Right cardiac atrium (tissue), 5 donors: ENCODE data around the gene METTL5. TPM values are rescaled to one million over a fixed set of nuclear protein-coding genes. Genes with fewer than 3 reads are reported as not detected.
"Not testable (repeated sequence)": the region's sequence is repeated elsewhere in the genome, so short reads cannot be mapped to it uniquely, and the experiment has no call there.

Experiments
- ATAC-seq, 2 donors: fragments of 200-7000 bp; cut with Tn5 transposase; one replicate each; pipeline versions ENCODE4 v1.8.0 to v1.9.1; 2020; ENCODE audit warnings: moderate library complexity in 2 of 2, mild to moderate bottlenecking in 1 of 2
- DNase-seq, 3 donors: peaks; one replicate each; pipeline ENCODE4 v3.0.0-alpha.2; 2020
- H3K27ac ChIP-seq: one replicate; pipeline ENCODE4 v1.5.1; 2013; ENCODE audit warnings: mild to moderate bottlenecking, low read length, control low read depth, moderate library complexity
- H3K27me3 ChIP-seq: one replicate; pipeline ENCODE4 v1.6.1; 2013; ENCODE audit not compliant: control insufficient read depth, insufficient read depth
- H3K4me1 ChIP-seq: one replicate; pipeline ENCODE4 v1.6.1; 2013; ENCODE audit warnings: low read length; ENCODE audit not compliant: control insufficient read depth, insufficient read depth
- H3K4me3 ChIP-seq: one replicate; pipeline ENCODE4 v1.5.1; 2013; ENCODE audit warnings: low read length, control low read depth
- H3K9me3 ChIP-seq: one replicate; pipeline ENCODE4 v1.6.1; 2013; ENCODE audit warnings: low read length; ENCODE audit not compliant: control insufficient read depth
- WGBS: extraction: QIAGEN DNeasy Blood & Tissue Kit; methylation state at CpG from one replicate; pipeline ENCODE4 v1.1.7; 2013; 5-methylcytosine and 5-hydroxymethylcytosine counted together
- intact Hi-C, 4 donors: fragments of 100-400 bp; cut with DNase I; formaldehyde crosslinking; loops; one replicate each; pipeline versions ENCODE4 v1.11.0 to v1.14.0; 2022 to 2023
- polyA plus RNA-seq: library from polyadenylated mRNA; stranded (reverse); fragments of 200-250 nt; gene quantifications from one replicate; pipeline ENCODE4 v1.2.3, GENCODE V29; 2013
- total RNA-seq, 4 donors: library from RNA; stranded (reverse); fragmentation: NEBNext Ultra II Directional; extraction: Animal tissue kit (Norgen Biotek cat#: 25700); gene quantifications; one replicate each; pipeline ENCODE4 v1.2.1, GENCODE V29; 2021
- donor health status: healthy with polysubstance abuse.
- donor health status: DM: no; HTN: yes; CAD: no.
- donor health status: DM: no; HTN: no; CAD: no.
- donor health status: DM: no; HTN: yes; CAD: no; lungs with severe emphysema.
- donor health status: DM: yes; HTN: yes; CAD: no.

Gene METTL5
- total and polyA plus RNA-seq, 5 donors = 51.3 to 94.1 (median 60.8) TPM

DNA sequence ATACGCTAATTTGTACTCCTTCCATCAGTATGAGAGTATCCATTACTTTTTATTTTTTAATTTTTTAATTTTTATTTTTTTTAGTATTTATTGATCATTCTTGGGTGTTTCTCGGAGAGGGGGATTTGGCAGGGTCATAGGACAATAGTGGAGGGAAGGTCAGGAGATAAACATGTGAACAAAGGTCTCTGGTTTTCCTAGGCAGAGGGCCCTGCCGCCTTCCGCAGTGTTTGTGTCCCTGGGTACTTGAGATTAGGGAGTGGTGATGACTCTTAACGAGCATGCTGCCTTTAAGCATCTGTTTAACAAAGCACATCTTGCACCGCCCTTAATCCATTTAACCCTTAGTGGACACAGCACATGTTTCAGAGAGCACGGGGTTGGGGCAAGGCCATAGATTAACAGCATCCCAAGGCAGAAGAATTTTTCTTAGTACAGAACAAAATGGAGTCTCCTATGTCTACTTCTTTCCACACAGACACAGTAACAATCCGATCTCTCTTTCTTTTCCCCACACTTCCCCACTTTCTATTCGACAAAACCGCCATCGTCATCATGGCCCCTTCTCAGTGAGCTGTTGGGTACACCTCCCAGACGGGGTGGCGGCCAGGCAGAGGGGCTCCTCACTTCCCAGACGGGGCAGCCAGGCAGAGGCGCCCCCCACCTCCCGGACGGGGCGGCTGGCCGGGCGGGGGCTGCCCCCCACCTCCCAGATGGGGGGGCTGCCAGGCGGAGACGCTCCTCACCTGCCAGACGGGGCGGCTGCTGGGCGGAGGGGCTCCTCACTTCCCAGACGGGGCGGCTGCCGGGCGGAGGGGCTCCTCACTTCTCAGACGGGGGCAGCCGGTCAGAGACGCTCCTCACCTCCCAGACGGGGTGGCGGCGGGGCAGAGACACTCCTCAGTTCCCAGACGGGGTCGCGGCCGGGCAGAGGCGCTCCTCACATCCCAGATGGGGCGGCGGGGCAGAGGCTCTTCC, 30.9 kb upstream of the METTL5 start:
- H3K27ac ChIP-seq, H3K4me1 ChIP-seq, H3K4me3 ChIP-seq, intact Hi-C loops, ATAC-seq, H3K9me3 ChIP-seq, H3K27me3 ChIP-seq: not testable (repeated sequence)
- 90% methylated on average over 35 of the region's 42 CpGs for WGBS
- peak in 2 of 3 donors; percentile 40 to 64 for DNase-seq

DNA sequence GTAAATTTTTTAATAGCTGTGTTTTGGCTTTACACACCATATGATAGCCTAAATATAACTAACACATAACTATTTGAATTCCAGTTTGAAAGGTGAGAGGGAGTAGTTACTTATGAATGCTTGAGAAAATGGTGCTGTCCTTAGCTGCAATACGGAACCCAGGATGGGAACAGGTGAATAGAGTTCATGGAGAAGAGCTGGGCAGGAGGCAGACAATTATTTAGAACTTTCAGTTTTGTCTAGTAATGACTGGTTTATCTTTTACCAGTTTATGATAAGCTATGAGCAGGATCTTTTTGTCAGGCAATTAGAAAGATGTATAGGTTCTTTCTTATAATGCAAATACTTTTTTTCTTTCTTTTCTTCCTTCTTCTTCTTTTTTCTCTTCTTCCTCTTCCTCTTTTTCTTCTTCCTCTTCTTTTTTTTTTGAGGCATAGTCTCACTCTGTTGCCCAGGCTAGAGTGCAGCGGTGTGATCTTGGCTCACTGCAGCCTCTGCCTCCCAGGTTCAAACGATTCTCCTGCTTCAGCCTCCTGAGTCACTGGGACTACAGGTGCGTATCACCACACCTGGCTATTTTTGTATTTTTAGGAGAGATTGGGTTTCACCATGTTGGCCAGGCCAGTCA, 28.4 kb upstream of the METTL5 start:
- no peak for DNase-seq
- WGBS = 80% methylated on average over 4 of the region's 4 CpGs
- Histone ChIP-seq H3K27me3 (no peaks in the 10 kb centered on the region), H3K27ac (peak overlapping the region; percentile 19), H3K4me3 (no peak overlapping the region), H3K9me3 (no peaks in the 10 kb centered on the region), H3K4me1 (peaks cover 5% of the 10 kb centered on the region)
- intact Hi-C loops = no loop called here
- ATAC-seq = no peak

DNA sequence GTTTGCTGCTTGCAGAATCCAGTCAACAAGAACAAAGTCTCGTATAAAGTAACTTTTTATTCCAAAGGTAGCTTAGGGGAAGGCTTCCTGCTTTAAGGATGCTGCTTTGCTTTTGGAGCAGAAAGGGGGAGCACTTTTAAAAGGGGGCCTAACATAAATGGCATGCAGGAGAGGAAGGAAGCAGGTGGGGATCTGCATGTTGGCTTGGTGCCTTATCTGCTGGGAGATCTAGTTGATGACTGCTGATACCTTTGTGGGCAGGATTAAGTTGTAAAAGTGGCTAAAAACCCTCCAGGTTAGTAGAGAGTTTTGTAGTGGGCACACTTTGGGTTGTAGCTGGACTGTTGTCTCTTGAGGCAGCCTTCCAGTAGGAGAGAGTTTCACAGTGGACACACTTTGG, 25.0 kb upstream of the METTL5 start:
- ATAC-seq (no peak), DNase-seq (no peak)
- 89% methylated on average over 1 of the region's 1 CpG for WGBS
- no peak overlapping the region for H3K4me3 ChIP-seq
- no peak overlapping the region for H3K27ac ChIP-seq
- no peaks in the 10 kb centered on the region for H3K9me3 ChIP-seq
- intact Hi-C loops = no loop called here
- H3K4me1 ChIP-seq = peaks cover 7% of the 10 kb centered on the region
- no peaks in the 10 kb centered on the region for H3K27me3 ChIP-seq

DNA sequence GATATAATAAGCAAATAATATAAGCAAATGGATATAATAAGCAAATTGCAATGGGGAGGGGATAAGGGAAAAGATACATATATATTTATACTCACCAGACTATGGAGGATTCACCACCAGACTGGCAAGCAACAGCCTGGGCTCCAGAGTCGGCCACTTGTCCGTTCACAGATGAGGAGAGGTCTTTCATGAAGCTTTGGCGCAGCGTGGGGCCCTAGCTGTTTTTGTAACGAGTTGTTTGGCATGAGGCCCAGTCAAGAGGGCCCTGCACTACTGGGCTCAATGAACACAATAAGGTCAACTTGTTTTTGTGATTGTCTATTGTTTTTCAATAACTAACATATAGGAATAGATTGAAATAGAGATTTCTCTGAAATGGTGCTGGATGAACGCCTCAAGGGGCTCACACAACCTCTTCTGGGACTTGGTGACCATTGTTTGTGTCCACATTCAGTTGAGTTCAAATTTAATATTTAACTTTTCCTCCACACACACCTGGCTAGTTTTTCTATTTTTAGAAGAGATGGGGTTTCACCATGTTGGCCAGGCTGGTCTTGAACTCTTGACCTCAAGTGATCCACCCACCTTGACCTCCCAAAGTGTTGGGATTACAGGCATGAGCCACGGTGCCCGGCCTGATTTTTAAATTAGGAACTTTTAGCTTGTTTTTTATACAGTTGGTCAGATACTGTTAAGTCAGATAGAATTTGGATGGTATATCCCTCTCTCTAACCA, 24.4 kb upstream of the METTL5 start:
- DNase-seq = peak in 1 of 3 donors; percentile 45
- H3K4me3 ChIP-seq = not testable (repeated sequence)

DNA sequence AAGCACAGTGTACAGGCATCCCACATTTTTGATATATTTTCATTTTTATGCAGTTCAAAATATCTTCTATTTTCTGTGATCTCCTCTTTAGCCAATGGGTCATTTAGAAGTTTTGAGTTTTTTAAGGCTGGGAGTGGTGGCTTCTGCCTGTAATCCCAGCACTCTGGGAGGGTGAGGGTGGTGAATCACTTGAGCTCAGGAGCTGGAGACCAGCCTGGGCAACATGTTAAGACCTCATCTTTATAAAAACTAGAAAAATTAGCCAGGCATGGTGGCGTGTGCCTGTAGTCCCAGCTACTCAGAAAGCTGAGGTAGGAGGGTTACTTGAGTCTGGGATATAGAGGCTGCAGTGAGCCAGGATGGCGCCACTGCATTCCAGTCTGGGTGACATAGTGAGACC, 20.3 kb upstream of the METTL5 start:
- intact Hi-C loops = no loop called here
- ATAC-seq = no peak
- DNase-seq = no peak
- Histone ChIP-seq H3K27ac (no peak overlapping the region), H3K9me3 (no peaks in the 10 kb centered on the region), H3K4me3 (no peak overlapping the region), H3K4me1 (peaks cover 14% of the 10 kb centered on the region), H3K27me3 (no peaks in the 10 kb centered on the region)
- over 99% methylated on average over 2 of the region's 2 CpGs for WGBS

More for the DNA sequence above, 24.4 kb upstream of the METTL5 start:
- intact Hi-C loops, H3K27me3 ChIP-seq, H3K27ac ChIP-seq, H3K9me3 ChIP-seq, H3K4me1 ChIP-seq: not testable (repeated sequence)
- 71% methylated on average over 8 of the region's 8 CpGs for WGBS
- peak in 1 of 2 donors; percentile 41 for ATAC-seq

DNA sequence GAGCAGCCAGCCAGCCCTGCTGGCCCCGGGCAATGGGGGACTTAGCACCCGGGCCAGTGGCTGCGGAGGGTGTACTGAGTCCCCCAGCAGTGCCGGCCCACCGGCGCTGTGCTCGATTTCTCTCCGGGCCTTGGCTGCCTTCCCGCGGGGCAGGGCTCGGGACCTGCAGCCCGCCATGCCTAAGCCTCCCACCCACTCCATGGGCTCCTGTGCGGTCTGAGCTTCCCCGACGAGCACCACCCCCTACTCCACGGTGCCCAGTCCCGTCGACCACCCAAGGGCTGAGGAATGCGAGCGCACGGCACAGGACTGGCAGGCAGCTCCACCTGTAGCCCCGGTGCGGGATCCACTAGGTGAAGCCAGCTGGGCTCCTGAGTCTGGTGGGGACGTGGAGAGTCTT, 16.9 kb upstream of the METTL5 start:
- H3K9me3 ChIP-seq, H3K4me1 ChIP-seq, H3K27me3 ChIP-seq, ATAC-seq, DNase-seq, intact Hi-C loops, H3K27ac ChIP-seq, H3K4me3 ChIP-seq: not testable (repeated sequence)
- 96% methylated on average over 21 of the region's 24 CpGs for WGBS

DNA sequence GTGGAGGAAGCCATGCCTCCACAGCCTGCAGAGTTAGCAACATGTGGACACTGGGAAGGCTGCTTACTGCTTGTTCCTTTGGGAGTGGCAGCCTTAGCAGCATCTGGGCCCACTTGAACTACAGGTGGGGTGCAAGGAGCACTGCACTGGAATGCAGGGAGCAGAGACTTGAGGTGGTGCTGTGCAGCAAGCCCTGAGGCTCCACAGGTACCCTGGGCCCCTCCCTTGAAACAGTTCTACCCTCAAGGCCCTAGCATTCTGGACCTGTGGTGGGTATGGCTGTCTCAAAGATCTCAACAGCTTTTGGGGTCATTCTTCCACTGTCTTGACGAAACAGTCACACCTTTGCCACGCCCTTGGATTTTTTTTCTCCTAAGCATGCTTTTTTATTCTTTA, 16.0 kb upstream of the METTL5 start:
- intact Hi-C loops = no loop called here
- H3K4me3 ChIP-seq = no peak overlapping the region
- H3K27me3 ChIP-seq = no peaks in the 10 kb centered on the region
- no peak overlapping the region for H3K27ac ChIP-seq
- WGBS = 91% methylated on average over 2 of the region's 2 CpGs
- H3K4me1 ChIP-seq = peaks cover 10% of the 10 kb centered on the region
- H3K9me3 ChIP-seq = no peaks in the 10 kb centered on the region
- DNase-seq = no peak
- peak; percentile 43 to 53 for ATAC-seq

DNA sequence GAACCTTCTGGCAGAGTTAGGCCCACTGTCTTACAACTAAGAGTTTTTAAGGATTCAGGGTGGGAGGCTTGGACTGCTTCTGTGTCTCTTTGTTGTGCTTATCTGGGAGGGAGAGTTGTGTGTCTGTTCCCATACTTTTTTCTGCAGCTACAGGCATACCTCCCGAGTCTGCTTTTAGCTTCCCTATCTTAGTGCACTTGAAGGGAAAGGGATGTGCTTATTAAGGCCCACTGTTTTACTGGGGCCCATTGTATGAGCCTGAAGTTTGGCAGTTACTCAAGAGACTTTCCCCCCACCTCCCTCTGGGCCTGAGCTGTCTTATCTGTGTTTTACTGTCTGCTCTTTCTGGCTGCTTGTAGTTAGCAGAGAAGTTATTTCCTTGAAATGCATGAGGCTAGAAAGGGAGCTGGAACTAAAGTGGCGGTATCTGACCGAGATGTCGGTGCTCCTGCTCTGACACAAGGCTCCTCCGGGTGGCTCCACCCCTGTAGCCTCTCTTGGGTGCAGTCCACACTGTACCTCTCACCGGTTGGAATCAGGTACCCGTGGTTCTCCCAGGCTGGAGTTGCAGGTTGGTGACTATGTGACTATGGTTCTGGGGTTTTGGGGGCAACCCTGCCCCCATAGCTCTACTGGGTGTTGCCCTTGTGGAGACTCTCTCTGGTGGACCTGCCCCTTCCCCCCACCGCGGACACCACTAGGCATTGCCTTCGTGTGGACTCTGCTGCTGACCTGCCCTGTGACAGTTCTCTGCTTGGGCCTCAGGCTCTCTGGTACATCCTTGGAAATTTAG, 15.4 kb upstream of the METTL5 start:
- Histone ChIP-seq H3K4me3 (no peak overlapping the region), H3K27me3 (no peaks in the 10 kb centered on the region), H3K27ac (peak overlapping the region; percentile 25), H3K4me1 (peaks cover 10% of the 10 kb centered on the region), H3K9me3 (no peaks in the 10 kb centered on the region)
- ATAC-seq (peak; percentile 71 to 75), DNase-seq (no peak)
- WGBS = 35% methylated on average over 10 of the region's 10 CpGs
- intact Hi-C loops = no loop called here

DNA sequence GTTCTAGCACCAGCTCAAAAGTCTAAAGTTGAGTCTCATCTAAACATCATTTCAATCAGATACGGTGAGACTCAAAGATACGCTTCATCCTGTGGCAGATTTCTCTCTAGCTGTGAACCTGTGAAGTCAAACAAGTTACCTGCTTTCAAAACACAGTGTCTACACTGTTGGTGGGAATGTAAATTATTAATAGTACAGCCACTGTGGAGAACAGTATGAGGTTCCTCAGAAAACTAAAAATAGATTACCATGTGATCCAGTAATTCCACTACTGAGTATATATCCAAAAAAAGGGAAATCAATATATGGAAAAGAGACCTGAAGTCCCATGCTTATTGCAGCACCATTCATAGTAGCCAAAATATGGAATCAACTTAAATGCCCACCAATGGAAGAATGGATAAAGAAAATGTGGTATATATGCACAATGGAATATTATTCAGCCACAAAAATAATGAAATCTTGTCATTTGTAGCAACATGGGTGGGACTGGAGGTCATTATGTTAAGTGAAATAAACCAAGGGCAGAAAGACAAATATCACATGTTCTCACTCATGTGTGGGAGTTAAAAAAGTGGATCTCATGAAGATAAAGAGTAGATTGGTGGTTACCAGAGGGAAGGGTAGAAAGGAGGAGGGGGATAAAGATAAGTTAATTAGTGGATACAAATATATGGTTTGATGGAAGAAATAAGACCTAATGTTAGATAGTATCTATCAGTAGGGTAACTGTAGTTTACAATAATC, 14.2 kb upstream of the METTL5 start:
- peak overlapping the region; percentile 57 for H3K27ac ChIP-seq
- ATAC-seq (peak in 1 of 2 donors; percentile 56), DNase-seq (no peak)
- peaks cover 6% of the 10 kb centered on the region for H3K4me1 ChIP-seq
- no peak overlapping the region for H3K4me3 ChIP-seq
- no peaks in the 10 kb centered on the region for H3K9me3 ChIP-seq
- WGBS = 84% methylated on average over 2 of the region's 2 CpGs
- H3K27me3 ChIP-seq = no peaks in the 10 kb centered on the region
- intact Hi-C loops = no loop called here

DNA sequence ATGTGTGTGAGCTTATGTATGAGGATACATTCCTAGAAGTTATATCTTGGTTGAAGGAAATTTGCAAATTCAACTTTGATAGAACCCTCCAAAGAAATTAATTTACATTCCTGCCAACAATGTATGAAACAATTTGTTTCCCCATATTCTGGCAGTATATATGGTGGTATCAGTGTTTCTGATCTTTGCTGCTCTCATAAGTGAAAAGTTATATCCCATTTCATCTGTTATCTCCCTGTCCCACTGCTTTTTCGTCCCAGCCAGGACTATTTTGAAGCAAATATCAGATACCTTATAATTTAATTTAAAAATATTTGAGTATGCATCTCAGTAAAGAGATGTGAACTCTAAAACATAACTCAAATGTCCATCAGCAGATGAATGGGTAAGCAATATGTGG, 9.7 kb upstream of the METTL5 start:
- DNase-seq = no peak
- Histone ChIP-seq H3K4me1 (peaks cover 3% of the 10 kb centered on the region), H3K27ac (no peak overlapping the region), H3K9me3 (no peaks in the 10 kb centered on the region), H3K4me3 (no peak overlapping the region), H3K27me3 (no peaks in the 10 kb centered on the region)
- WGBS = 59% methylated on average over 1 of the region's 1 CpG
- no peak for ATAC-seq
- intact Hi-C loops = no loop called here
